HepG2 (cell line): ENCODE measurements around the gene AKAP9. TPM values are rescaled to one million over a fixed set of nuclear protein-coding genes. Genes with fewer than 3 reads are reported as not detected.

Source experiments
- AGO1 ChIP-seq: fragments of 200-400 bp; formaldehyde crosslinking; IDR thresholded peaks from 2 replicates; pipeline ENCODE4 v1.6.1; 2017; ENCODE audit warnings: mild to moderate bottlenecking, low read depth, low read length, moderate library complexity; ENCODE audit not compliant: poor library complexity, severe bottlenecking
- AHR ChIP-seq: IDR thresholded peaks from 2 replicates; pipeline ENCODE4 v1.6.1; 2018; ENCODE audit warnings: missing genetic modification reagents, missing compliant biosample characterization
- ATRX ChIP-seq: sonication (generic); formaldehyde crosslinking; IDR thresholded peaks from 2 replicates; pipeline ENCODE4 v1.4.0; 2020; ENCODE audit warnings: missing genetic modification reagents, borderline replicate concordance
- ELF3 ChIP-seq: IDR thresholded peaks from 2 replicates; pipeline ENCODE4 v1.6.1; 2016; ENCODE audit warnings: missing genetic modification reagents, missing compliant biosample characterization
- FIP1L1 ChIP-seq: fragments of 200-400 bp; formaldehyde crosslinking; IDR thresholded peaks from 2 replicates; pipeline ENCODE4 v1.6.1; 2018; ENCODE audit warnings: low read depth, mild to moderate bottlenecking, low read length, moderate library complexity, borderline replicate concordance; ENCODE audit not compliant: insufficient read depth
- HMGXB4 ChIP-seq, 2 experiments: sonication (generic) in 1 of 2; formaldehyde crosslinking in 1 of 2; IDR thresholded peaks; 2 replicates each; pipeline versions ENCODE4 v1.4.0 to v1.6.1; 2018 to 2020; ENCODE audit warnings: missing genetic modification reagents in 2 of 2, borderline replicate concordance in 1 of 2, low read depth in 1 of 2, mild to moderate bottlenecking in 1 of 2, missing biosample characterization in 1 of 2
- HNRNPLL ChIP-seq: fragments of 200-400 bp; formaldehyde crosslinking; IDR thresholded peaks from 2 replicates; pipeline ENCODE4 v1.6.1; 2017; ENCODE audit warnings: mild to moderate bottlenecking, low read depth, low read length; ENCODE audit not compliant: poor library complexity, severe bottlenecking
- HOMEZ ChIP-seq: IDR thresholded peaks from 2 replicates; pipeline ENCODE4 v1.6.1; 2016; ENCODE audit warnings: low read depth
- IRX3 ChIP-seq: sonication (generic); formaldehyde crosslinking; IDR thresholded peaks from 2 replicates; pipeline ENCODE4 v1.8.1; 2023; ENCODE audit warnings: mild to moderate bottlenecking, low read depth, missing genetic modification reagents, borderline replicate concordance
- PAX8 ChIP-seq: sonication (generic); formaldehyde crosslinking; IDR thresholded peaks from 2 replicates; pipeline ENCODE4 v1.8.0; 2022; ENCODE audit warnings: mild to moderate bottlenecking, missing genetic modification reagents, borderline replicate concordance
- PRMT3 ChIP-seq: sonication (generic); formaldehyde crosslinking; IDR thresholded peaks from 2 replicates; pipeline ENCODE4 v1.8.1; 2022; ENCODE audit warnings: low read depth, mild to moderate bottlenecking, moderate library complexity, missing genetic modification reagents, borderline replicate concordance
- RFX5 ChIP-seq: IDR thresholded peaks from 2 replicates; pipeline ENCODE4 v1.6.1; 2011; ENCODE audit warnings: low read depth, low read length, improper control_type of control experiment
- TEAD2 ChIP-seq: sonication (generic); formaldehyde crosslinking; IDR thresholded peaks from 2 replicates; pipeline ENCODE4 v1.9.0; 2021; ENCODE audit warnings: missing genetic modification reagents
- THAP7 ChIP-seq: sonication (generic); formaldehyde crosslinking; IDR thresholded peaks from 2 replicates; pipeline ENCODE4 v1.8.1; 2023; ENCODE audit warnings: mild to moderate bottlenecking, missing genetic modification reagents
- THRA ChIP-seq: sonication (generic); formaldehyde crosslinking; IDR thresholded peaks from 2 replicates; pipeline ENCODE4 v1.4.0; 2020; ENCODE audit warnings: missing genetic modification reagents, borderline replicate concordance
- WIZ ChIP-seq: sonication (generic); formaldehyde crosslinking; IDR thresholded peaks from 2 replicates; pipeline ENCODE4 v1.5.1; 2020; ENCODE audit warnings: mild to moderate bottlenecking, missing genetic modification reagents
- ZNF160 ChIP-seq: sonication (generic); formaldehyde crosslinking; IDR thresholded peaks from 2 replicates; pipeline ENCODE4 v1.8.0; 2022; ENCODE audit warnings: mild to moderate bottlenecking, inconsistent platforms, missing genetic modification reagents
- ZNF234 ChIP-seq: sonication (generic); formaldehyde crosslinking; conservative IDR thresholded peaks from 2 replicates; pipeline ENCODE4 v1.5.1; 2020; ENCODE audit warnings: mild to moderate bottlenecking, missing genetic modification reagents
- ZNF253 ChIP-seq: sonication (generic); formaldehyde crosslinking; IDR thresholded peaks from 2 replicates; pipeline ENCODE4 v1.8.0; 2022; ENCODE audit warnings: mild to moderate bottlenecking, missing genetic modification reagents, borderline replicate concordance
- ZNF616 ChIP-seq: sonication (generic); formaldehyde crosslinking; IDR thresholded peaks from 2 replicates; pipeline ENCODE4 v1.5.0; 2020; ENCODE audit warnings: low read depth, mild to moderate bottlenecking, missing genetic modification reagents
- ZNF749 ChIP-seq: sonication (generic); formaldehyde crosslinking; IDR thresholded peaks from 2 replicates; pipeline ENCODE4 v1.8.0; 2022; ENCODE audit warnings: mild to moderate bottlenecking, missing genetic modification reagents, moderate library complexity, borderline replicate concordance
- polyA plus RNA-seq, 8 experiments: library from polyadenylated mRNA; depleted of rRNA in 3 of 8; stranded (reverse) in 7 of 8; unstranded in 1 of 8; fragments of >200 nt; fragmentation: Illumina TruSeq in 4 of 8; extraction: Trizol in 4 of 8; gene quantifications; 2 replicates each; pipeline versions ENCODE4 v1.2.1 to v1.2.3, GENCODE V29; 2011 to 2016; ENCODE audit warnings: low read depth in 4 of 8, missing spikeins in 1 of 8, mixed read lengths in 1 of 8; ENCODE audit not compliant: insufficient read depth in 1 of 8
- total RNA-seq, 5 experiments: library from RNA; depleted of rRNA; stranded (reverse); fragments of >200 nt; fragmentation: Illumina TruSeq; extraction: Trizol; gene quantifications; 2 replicates each; pipeline ENCODE4 v1.2.3, GENCODE V29; 2016; ENCODE audit warnings: low read depth in 1 of 5

AKAP9 gene
- total and polyA plus RNA-seq, 2 of the 13 experiments (the other 11 are each of a cell fraction or from before 2014, with no cell fraction given): 27.6 to 33.1 TPM

GRCh38 chr7:92134271-92135051 is 193.8 kb downstream of the AKAP9 start, which contains the start of gene CYP51A1 (continued):
- peak; percentile 81; the same call in 1 of the 2 replicates for TF ChIP-seq THAP7
- TF ChIP-seq HMGXB4 (CRISPR knock-in tag; IDR thresholded peaks at IDR 0.05; ENCODE audit: borderline replicate concordance in 1 of 2, low read depth in 1 of 2): peak; percentile 85 to 86
- no peak for TF ChIP-seq ZNF616 (CRISPR knock-in tag)
- peak; percentile 73 for TF ChIP-seq HOMEZ (CRISPR knock-in tag)
- TF ChIP-seq ELF3: peak; percentile 21; the same call in 1 of the 2 replicates
- TF ChIP-seq ZNF160 (CRISPR knock-in tag): peak; percentile 72; the same call in 1 of the 2 replicates
- TF ChIP-seq PAX8 (CRISPR knock-in tag): peak; percentile 65; the same call in 1 of the 2 replicates
- TF ChIP-seq ZNF749 (CRISPR knock-in tag): no peak; the same call in 1 of the 2 replicates
- peak; percentile 70 for TF ChIP-seq WIZ (CRISPR knock-in tag)
- TF ChIP-seq AGO1: peak; percentile 72
- TF ChIP-seq TEAD2 (CRISPR knock-in tag): 0 out of 2 replicates have a peak, but pooled peaks have one; percentile 25
- peak; percentile 79 for TF ChIP-seq HNRNPLL
- TF ChIP-seq ATRX: no peak
- TF ChIP-seq AHR (CRISPR knock-in tag): peak; percentile 90; the same call in 1 of the 2 replicates
- TF ChIP-seq ZNF253: 0 out of 2 replicates have a peak, but pooled peaks have one; percentile 71
- peak; percentile 86 for TF ChIP-seq ZNF234 (CRISPR knock-in tag)
- no peak for TF ChIP-seq RFX5
- peak; percentile 88; the same call in 1 of the 2 replicates for TF ChIP-seq IRX3 (CRISPR knock-in tag)
- no peak; the same call in 1 of the 2 replicates for TF ChIP-seq THRA (CRISPR knock-in tag)
- TF ChIP-seq PRMT3: no peak; the same call in 1 of the 2 replicates
- no peak for TF ChIP-seq FIP1L1
